Left kidney (tissue), 2 donors: ENCODE results near the gene BMP8B. TPM values are rescaled to one million over a fixed set of nuclear protein-coding genes. Genes with fewer than 3 reads are reported as not detected.
"Not testable (repeated sequence)": the region's sequence is repeated elsewhere in the genome, so short reads cannot be mapped to it uniquely, and the experiment has no call there.

Source experiments
- DNase-seq: peaks from one replicate; pipeline ENCODE4 v3.0.0-alpha.2; 2013
- polyA plus RNA-seq: library from polyadenylated mRNA; unstranded; fragments of 120-200 nt; gene quantifications from one replicate; pipeline ENCODE4 v1.2.1, GENCODE V29; 2013; ENCODE audit not compliant: insufficient read length

BMP8B gene
- polyA plus RNA-seq, 1 donor: 2.0 TPM

DNA sequence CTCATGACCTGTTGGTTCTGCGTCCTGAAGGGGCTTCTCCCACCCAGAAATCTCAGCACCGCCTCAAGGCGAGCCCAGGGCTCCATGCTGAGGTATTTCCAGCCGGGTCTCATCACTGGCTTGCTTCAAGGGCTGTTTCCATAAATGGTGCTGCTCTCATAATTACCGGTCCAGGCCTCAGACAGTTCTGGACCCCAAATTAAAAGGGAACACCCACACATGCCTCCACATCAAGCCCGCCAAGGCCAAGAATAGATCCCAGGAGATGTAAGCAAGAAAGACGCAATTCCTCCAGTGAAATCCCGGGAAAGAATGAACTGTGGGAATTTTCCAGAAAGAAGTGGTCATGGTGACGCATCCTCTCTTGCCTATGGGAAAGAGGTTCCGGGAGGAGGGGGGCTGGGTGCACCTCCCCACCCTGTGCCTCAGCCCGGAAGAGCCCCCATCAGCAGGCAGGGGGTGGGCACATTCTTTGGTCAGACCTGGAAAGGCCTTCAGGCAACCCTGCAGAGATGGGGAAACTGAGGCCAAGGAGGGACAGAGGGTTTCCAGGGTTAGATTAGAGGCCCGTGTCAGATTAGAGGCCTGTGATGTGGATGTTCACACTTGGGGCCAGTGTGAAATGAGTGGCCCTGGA, 10.1 kb downstream of the BMP8B start:
- DNase-seq: not testable (repeated sequence)

DNA sequence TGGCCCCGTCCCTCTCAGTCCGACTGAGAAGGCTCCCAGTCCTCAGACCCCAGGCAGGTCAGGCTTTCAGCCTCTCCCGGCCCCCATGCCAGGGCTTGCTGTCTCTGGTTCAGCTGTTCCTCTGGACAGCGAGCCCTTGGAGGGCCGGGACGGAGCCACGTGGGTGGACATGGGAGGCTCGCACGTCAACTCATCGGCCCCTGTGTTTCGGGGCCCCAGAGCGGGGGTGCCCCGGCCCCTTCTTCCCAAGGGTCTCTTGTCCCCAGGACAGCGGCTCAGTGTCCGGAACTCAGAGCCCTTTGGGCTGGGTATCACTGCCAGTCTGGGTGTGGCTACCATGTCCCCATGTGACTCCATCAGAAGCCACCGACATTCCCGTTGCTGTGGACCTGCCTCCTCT, 10.8 kb downstream of the BMP8B start:
- DNase-seq: not testable (repeated sequence)

DNA sequence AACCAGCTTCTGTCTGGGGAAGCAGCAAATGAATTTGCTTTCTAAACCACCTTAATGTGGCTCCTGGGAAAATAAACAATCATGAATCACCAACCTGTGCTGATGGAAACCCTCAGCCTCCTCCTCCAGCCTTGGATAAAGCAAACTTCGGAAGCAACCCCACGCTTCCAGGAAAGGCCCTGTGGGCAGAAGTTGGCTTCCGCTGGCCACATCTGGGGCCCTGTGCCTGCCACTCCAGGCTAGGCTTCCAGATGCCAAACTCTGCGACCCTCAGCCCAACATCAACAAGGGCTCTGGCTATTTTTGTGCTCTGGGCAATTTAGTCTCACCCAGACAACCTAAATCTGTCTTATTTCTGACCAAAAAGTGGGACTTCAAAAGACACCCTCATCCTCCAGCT, 11.4 kb downstream of the BMP8B start:
- DNase-seq: no peak

DNA sequence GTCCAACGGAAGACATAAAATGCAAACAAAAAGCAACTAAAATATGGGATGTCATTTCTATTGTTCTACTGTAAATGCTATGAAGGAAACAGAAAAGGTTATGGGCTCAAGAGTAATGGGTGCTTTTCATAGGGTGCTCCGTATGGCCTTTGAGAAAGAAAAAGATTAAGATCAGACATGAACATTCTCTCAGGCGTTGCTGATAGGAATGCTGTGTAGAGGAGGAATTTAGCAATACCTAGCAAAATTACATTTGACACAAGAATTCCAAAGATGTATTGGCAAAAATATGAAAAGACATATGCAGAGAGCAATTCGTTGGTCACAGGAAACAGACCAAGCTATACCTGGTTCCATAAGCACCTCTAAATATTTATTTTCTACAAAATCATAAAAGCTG, 11.8 kb downstream of the BMP8B start:
- no peak for DNase-seq

DNA sequence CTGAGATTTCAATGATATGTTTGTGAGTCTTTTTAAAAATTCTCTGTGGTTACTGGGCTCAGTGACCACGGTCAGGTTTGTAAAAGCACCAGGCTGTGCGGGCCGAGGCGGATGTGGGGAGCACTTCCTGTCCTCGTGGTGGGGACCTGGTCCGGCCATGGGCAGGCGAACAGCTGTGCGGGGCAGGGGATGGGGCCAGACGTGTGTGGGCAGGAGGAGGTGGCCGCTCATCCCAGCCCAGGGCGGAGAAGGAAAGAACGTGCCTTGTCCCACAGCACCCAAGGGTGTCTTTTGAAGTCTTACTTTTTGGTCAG, 12.3 kb downstream of the BMP8B start:
- no peak for DNase-seq

DNA sequence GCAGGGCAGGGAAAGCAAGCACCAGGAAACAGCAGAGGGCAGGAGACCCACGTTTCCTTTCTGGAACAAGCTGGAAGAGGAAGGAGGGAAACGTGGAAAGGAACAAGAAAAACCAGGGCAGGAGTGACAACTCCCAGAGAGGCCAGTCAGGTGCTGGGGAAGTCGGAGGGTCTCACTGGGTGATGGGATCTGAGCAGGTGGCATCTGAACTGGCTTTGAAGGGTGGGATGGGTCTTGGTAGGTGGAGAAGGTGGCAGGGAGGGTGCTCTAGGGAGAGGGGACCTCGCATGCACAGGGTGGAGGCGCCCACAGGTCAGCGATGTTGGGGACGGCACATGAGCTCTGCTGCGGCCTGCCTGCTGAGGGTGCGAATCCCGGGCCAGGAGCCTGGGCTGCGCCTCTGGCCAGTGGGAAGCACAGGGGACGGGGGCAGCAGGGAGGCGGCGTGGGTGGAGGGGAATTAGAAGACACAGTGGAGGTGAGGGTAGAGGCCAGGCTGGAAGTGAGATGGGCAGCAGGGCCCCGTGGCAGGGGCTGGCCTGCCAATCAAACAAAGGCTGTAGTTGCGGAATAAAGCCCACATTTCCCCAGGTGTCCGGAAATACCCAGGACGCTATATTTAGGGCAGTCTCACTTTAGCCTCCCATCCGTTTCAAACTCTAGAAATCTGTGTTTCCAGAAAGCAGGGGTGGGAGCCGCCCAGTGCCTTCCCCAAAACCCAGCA, 12.8 kb downstream of the BMP8B start:
- DNase-seq: not testable (repeated sequence)

DNA sequence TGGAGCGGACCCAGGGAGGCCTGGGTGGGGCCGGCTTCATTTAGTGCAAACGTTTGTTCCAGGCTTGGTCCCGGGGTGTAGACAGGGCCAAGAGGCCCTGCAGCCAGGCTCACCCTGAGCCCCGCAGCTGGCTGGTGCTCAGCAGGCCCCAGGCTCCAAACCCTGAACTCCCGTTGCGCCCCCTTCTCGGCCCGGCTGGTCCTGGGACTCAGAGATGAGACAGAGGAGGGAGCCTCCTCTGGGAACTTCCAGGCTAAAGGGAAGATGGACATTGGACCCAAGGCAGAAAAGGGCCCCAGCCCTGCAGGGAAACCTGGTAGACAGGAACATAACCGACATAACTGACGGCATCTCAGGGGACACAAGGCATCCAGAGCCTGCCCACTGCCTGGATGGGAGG, 13.5 kb downstream of the BMP8B start:
- DNase-seq: not testable (repeated sequence)

DNA sequence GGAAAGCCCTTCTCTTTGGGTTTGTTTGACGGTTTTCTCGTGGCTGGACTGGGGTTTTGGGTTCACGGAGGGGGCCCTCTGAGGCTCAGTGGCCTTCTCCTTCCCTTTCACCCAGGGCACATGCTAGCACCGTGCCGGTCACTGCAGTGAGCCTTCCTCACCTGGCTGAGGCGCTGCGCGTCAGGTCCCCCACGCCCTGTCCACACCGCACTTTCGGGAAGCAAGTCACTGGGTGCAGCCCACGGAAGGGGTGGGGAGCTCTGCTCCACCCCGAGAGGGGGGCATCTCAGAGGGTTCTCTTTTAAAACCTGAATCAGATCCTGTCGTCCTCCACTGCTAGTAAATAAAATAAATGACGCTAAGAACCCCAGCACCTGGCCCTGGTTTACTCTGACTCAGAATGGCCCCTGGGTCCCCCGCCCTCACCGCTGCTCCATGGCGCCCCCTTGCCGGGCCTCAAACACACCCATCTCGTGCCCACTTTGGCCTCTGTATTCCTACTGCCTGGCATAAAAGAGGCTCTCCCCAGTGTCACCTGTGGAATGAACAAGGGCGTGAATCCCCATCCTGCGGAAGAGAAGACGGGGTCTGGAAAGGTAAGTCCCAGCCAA, 15.2 kb downstream of the BMP8B start:
- DNase-seq: not testable (repeated sequence)

DNA sequence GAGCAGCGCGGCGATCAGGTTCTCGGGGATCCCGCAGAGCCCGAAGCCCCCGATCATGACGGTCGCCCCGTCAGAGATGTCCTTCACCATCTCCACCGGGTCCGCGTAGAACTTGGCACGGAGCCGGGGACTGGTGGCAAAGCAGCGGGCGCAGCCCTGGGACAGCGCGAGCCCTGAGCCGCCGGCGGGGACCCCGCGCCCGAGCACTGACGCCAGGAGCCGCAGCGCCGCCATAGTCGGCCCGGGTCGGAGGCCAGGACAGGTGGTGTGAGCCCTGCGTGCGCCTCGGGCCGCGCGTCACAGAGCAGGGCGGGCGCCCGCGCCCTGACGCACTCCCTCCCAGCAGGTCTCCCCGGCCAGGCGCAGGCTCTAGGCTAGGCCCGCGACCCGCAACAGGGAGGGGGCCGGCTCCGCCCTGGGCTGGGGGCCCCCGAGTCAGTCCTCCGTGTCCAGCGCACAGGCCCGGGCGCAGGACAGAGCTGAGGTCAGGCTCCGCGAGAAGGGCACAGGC, 17.6 kb downstream of the BMP8B start, which contains the start of gene OXCT2:
OXCT2 (minus strand) TSS at position 327 of the 511 bp plus-strand sequence; CDS start at position 234, 93 bp downstream.
- DNase-seq: not testable (repeated sequence)

DNA sequence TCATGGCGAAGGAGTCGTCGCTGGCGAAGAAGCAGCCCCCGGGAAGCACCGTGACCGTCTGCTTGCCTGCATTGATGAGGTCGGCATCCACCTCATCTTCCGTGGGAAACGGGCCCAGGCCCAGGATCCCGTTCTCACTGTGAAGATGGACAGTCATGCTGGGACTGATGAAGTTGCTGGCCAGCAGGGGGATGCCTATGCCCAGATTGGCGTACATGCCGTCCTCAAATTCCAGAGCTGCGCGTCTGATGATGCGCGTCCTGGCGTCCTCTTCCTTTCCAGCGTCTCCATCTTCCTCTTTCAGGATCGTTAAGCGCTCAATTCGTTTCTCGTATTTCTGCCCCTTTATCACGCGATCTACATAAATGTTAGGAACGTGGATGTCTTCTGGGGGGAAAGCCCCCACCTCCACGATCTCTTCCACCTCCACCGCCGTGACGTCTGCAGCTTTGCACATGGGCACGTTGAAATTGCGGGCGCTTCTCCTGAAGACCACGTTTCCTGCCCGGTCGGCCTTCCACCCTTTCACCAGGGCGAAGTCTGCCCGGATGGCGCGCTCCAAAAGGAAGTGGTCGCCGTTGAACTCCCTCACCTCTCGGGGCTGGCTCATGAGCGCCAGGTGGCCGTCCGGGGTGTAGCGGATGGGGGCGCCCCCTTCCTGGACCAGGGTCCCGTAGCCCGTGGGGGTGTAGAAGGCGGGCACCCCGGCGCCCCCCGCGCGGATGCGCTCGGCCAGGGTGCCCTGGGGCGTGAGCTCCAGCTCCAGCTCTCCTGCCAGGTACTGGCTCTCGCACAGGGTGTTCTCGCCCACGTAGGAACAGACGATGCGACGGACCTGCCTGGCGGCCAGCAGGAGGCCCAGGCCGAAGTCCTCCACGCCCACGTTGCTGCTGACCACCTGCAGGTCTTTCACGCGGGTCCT, 18.3 kb downstream of the BMP8B start:
- DNase-seq: not testable (repeated sequence)

DNA sequence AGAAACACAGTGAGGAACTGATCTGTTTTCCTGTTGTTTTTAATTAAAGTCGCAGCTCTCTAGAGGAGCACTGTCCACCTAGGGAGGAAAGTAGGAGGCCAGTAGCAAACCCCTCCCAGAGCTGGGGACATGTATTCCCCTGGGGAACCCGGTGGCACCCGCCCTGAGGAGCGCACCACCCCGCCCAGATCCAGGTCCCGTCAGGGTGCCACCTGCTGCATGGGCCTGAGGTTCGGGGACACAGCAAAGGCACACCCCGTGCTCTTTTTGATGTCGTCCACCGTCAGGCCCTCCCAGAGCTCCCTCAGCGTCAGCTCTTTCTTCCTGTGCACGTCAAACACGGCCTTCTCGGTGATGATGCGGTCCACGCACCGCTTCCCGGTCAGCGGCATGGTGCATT, 19.2 kb downstream of the BMP8B start:
- DNase-seq: not testable (repeated sequence)

DNA sequence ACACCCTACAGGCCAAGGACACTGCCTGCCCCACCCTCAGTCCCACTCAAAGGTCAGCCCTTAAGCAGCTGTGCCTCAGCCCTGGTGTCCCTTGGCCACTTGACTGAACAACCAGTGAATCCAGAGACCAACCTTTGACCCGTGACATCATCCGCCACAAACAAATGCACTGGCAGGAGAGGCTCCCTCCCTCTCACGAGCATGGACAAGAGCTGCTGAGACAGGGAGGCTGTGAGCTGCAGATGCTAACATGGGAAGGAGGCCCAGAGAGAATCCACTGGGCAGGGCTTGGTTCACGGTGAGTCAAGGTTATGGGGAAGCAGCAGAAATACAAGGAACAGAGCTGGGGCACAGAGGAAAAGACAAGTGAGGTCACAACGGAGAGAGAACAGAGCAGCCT, 22.2 kb downstream of the BMP8B start:
- DNase-seq: not testable (repeated sequence)

DNA sequence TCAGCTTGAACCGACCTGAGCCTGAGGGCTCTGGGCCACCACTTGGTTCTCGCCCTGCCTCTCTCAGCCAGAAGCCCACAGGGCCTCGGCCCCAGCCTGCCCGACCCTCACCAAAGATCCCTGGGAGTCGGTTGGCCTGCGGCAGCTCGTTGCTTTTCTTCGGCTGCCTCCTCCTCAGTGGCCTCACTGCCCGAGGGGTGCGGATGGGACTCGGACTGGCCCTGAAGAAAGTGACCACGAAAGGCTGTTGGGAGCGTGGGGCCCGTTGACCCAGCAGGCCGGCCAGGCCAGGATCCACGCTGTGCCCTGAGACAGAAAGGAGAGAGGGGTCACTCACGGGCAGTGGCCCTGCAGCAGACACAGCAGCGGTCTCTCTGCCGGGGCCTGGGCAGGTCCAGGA, 24.2 kb downstream of the BMP8B start:
- DNase-seq: not testable (repeated sequence)

DNA sequence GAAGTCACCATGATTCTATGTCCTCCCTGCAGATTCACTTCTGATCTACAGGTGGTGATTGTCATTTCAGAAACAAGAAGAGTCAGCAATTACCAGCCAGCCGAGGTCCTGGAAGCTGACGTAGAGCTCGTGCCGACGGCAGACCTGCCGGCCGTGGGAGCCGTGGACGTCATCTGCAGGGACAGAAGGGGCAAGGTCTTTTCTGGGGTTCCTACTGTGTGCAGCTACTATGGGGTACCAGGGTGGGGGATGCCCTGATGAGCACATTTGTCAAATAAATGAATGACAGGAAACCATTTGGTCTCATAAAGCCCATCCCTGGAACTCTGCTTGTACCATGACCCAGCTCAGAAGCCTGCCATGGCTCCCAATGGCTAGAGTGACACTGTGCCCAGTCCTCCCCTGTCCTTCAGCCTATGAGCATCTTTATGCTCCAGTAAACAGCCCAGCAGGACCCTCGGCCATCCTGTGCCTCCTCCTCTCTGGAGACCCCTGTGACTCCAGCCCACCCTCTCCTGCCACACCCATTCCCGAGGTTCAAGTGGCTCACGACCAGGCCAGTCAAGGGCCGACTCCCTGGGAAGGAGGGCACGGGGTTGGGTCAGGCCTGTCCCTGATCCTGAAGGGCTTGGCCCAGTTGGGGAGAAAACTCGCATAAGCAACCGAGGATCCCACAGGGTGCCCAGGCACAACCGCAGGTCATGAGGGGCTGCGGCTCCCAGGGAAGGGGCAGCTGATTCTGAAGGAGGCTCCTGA, 24.9 kb downstream of the BMP8B start:
- DNase-seq: not testable (repeated sequence)

DNA sequence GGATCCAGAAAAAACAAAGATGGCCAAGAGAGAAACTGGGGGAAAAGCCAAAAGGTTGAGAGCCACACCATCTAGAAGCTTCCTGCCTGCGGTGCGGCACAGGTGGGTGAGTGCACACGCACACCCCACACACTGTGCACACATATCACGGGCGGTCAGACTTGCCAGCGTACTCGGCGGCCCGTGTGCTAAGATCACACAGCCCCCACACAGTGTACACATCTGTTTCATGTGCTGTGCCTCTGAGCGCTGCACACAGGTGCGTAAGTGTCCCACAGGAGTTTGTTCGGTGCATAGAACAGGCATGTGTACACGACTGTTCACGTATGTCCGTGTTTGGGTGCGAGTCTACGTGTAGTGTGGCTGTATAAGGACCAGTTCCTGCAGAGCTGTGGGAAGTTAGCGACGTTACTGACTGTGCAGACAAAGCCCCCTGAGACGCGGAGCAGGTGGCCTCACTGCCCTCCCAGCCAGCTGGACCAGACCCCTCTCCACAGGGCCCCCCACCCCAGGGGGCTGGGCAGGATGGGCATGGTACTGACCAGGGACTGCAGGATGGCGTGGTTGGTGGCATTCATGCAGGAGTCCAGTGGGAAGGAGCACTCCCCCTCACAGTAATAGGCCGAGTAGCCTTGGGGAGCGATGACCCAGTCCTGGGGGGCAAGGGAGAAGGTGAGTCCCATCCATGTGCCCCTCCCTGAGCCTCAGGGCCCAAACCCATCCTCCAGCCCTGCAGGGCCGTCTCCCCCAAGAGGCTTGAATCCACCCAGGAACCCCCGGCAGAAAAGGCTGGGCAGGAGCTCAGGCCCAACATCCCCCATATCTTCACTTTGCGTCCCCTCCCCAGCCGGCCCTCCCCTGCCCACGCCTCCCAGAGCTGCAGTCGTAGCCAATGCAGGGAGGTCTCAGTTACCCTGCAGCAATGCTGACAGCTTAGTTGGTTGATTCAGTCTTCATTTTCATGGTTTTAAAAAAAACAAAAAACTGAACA, 25.8 kb downstream of the BMP8B start:
- no peak for DNase-seq

DNA sequence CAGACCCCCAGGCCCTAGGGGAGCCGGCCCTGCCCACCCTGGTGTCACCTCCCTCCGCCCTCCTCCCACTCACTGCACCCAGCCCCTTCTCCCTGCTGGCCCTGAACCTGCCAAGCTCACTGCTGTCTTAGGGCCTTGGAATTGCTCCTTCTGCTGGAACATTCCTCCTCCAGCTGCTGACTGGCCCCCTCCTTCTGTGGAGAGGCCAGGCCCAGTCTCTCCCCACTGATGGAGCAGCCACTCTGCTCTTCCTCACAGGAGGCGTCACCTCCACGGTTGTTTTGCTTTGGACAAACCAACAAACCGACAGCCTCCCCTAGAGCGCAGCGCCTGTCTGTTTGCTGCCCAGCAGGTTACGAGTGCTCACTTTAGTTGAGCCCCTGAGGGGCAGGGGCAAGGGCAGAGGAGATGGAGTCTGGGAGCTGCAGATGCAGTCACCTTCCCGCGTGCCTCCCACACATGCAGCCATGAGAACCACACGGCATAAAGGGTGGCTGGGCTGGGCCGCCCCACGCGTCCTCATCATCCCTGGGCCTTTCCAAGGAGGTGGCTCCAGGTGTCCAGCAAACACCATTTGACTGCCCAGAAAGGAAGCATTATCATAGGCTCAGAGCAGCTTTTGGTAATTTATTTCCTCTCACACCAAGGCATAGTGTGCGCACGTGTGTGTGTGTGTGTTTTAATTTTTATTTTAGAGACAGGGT, 27.0 kb downstream of the BMP8B start:
- no peak for DNase-seq

DNA sequence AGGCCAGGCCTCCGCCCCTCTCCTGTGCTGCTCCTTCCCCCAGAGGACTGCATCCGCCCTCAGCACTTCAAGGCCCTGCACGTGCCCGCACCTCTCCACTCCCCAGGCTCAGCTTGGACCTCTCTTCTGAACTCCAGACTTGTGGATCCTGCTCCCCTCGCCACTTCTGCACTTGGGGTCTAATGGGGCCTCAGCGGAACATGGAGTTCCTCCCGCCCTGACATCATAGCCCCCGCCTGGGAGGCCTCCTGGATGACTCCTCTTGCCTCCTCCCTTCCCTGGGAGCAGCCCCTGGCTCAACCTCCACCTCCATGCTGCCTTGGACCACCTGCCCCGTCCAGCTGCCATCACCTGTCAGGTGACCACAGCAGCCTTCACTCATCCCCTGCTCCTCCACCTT, 27.6 kb downstream of the BMP8B start:
- DNase-seq: no peak

DNA sequence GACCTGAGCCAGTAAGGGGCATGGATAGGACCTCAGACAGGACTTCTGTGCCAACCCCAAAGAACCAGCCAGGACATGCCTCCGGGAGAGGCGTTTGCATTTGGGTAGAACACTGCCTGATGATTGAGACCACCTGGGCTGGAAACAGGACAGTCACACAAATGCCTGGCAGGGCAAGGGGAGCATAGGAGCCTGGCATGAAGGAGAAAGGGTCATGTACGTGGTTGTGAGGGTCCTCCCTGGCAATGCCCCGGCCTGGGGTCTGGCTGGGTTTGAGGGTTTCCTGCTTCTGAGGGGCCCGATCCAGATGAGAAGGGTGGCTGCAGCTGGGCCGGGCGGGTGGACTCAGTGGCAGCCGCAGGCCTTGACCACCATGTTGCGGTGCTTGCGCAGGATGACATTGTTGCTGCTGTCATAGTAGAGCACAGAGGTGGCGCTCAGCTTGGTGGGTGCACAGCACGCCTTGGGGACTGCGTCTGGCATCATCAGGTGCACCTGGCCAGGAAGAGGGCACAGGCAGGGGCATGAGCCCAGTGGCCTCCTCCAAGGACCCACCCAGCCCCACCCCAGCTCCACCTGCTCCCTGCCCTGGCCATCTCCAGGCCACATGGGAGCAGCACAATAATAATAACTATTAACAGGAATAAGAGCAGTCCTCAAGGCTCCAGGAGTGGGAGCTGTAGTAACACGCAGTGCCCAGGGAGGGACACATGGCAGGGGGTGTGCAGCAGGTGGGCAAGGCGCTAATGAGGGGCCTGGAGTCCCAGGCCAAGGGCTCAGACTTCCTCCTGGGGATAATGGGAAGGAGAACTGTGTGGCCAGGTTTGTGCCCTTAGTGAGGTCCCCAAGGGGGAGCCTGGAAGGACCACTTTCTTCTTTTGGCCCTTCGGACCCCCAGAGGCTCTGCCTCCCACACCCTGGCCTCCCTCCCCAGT, 28.3 kb downstream of the BMP8B start:
- no peak for DNase-seq
